ENCODE data around the gene MORN1.

DNA sequence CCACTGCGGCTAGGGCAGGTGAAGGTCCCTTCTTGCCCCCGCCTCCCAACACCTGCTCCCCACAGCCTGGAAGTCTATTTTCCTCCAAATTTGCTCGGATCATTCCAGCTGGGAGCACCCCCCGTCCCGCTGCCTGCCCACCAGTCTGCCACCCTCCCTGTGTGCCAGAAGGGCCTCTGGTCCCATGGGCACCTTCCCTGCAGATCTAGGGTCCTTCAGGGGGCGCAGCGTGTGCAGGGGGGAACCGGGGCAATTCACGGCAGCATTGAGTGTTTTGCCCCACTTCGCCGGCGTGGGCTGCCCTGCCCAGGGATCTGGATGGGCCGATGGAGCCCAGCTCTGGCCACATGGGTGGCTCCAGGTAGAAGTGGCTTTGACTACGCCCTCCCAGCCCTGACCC, 47.3 kb upstream of the MORN1 start:
- TF ChIP-seq POLR2A (IDR thresholded peaks at IDR 0.05; ENCODE audit: low read length) = no peak
- TF ChIP-seq GATA1 (IDR thresholded peaks at IDR 0.05; ENCODE audit: low read depth, low read length) = no peak

Data from erythroblast (primary cell).